AG10803 (cell line): Measurements from ENCODE around the gene SLC5A11.

ENCODE experiments used
- DNase-seq: peaks from one replicate; pipeline ENCODE4 v3.0.0; 2010; ENCODE audit warnings: low read depth
- H3K4me3 ChIP-seq: 2 replicates; pipeline ENCODE4 v1.5.1; 2011; ENCODE audit warnings: mild to moderate bottlenecking, low read length, control low read depth
- TF ChIP-seq, protein P1 (sequence below): conservative IDR thresholded peaks from 2 replicates; pipeline ENCODE4 v1.5.1; 2011; ENCODE audit warnings: mild to moderate bottlenecking, low read length, control low read depth, inconsistent platforms

The SLC5A11 gene

DNA sequence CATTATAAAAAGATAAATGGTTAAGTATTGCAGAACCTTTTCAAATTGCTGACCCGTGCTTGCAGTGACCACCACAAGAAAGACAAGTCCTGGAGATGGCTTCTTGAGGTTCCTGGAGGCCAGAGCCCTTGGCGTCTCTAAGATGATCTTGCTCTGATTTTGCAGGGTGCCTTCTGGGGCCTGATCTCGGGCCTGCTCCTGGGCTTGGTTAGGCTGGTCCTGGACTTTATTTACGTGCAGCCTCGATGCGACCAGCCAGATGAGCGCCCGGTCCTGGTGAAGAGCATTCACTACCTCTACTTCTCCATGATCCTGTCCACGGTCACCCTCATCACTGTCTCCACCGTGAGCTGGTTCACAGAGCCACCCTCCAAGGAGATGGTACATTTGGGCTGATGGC lies 63.0 kb downstream of the SLC5A11 start:
- no peak for DNase-seq
- no peak overlapping the region for H3K4me3 ChIP-seq
- TF ChIP-seq, protein P1, sequence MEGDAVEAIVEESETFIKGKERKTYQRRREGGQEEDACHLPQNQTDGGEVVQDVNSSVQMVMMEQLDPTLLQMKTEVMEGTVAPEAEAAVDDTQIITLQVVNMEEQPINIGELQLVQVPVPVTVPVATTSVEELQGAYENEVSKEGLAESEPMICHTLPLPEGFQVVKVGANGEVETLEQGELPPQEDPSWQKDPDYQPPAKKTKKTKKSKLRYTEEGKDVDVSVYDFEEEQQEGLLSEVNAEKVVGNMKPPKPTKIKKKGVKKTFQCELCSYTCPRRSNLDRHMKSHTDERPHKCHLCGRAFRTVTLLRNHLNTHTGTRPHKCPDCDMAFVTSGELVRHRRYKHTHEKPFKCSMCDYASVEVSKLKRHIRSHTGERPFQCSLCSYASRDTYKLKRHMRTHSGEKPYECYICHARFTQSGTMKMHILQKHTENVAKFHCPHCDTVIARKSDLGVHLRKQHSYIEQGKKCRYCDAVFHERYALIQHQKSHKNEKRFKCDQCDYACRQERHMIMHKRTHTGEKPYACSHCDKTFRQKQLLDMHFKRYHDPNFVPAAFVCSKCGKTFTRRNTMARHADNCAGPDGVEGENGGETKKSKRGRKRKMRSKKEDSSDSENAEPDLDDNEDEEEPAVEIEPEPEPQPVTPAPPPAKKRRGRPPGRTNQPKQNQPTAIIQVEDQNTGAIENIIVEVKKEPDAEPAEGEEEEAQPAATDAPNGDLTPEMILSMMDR, result no peak

DNA sequence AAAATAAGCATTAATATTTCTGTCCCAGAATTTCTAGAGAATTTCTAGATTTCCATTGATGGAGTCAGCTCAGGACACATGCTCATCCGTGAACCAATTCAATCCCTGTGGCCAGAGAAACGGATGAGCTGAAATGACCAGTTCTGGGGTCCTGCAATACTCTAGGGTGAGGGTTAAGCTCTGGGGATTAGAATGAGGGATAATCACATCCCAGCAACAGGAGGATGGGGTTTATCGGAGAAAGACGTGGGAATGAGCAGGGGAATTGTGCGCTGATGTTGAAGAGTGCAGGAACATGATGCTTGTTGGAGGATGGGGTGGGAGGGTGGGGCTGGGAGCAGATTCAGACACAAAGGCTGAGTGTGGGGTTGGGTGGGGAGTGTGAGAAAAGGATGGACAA lies 64.1 kb downstream of the SLC5A11 start:
- no peak overlapping the region for H3K4me3 ChIP-seq
- TF ChIP-seq, protein P1, result no peak
- no peak for DNase-seq

DNA sequence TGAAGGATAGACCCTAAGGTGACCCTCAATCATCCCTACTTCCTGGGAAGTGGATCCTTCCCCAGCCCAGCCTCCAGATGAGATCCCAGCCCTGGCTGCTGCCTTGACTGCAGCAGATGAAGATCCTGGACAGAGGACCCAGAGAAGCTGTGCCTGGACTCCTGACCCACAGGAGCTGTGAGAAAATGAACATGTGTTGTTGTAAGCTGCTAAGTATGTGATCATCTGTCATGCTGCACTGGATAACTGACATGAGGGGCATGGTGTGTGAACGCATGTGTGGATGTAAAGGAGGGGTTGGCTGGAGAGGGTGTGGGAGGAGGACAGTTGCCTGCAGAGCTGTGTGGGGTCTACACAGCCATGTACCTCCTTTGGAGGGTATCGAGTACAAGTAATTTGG lies 69.3 kb downstream of the SLC5A11 start:
- no peak overlapping the region for H3K4me3 ChIP-seq
- TF ChIP-seq, protein P1, result no peak
- no peak for DNase-seq

DNA sequence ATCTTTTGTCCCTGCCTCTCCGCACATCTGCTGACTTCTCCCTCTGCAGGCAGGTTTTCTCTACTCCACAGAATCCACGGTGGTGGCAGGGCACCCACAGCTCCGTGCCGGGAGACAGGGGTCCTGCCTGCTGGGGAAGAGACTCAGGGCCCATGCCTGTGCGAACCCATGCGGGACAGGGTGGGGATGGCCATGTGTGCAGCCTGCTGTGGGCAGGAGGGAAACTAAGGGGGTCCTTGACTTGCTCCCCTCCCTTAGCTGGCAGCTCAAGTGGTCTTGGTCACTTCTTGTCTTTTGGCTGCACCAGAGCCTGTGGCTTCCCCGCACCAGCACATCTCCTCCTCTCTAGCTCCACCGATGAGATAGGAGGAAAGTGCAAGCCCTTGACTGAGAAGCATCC lies 69.8 kb downstream of the SLC5A11 start:
- no peak overlapping the region for H3K4me3 ChIP-seq
- TF ChIP-seq, protein P1, result no peak
- DNase-seq, result no peak

DNA sequence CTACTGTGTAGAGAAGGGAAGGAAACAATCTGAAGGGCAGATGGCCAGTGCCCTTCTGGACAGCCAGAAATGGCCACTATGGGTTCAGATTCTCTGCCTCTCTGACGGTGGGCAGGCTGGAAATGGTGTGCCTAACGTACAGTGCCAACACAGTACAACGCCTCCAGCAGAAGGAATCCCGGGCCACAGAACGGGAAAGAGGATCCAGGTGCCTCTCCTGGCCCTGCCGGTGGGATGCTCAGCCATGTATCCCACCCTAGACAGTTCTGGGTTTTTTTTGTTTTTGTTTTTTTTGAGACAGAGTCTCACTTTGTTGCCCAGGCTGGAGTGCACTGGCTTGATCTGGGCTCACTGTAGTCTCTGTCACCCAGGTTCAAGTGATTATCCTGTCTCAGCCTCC lies 71.5 kb downstream of the SLC5A11 start:
- no peak for DNase-seq
- no peak overlapping the region for H3K4me3 ChIP-seq
- TF ChIP-seq, protein P1, result no peak

DNA sequence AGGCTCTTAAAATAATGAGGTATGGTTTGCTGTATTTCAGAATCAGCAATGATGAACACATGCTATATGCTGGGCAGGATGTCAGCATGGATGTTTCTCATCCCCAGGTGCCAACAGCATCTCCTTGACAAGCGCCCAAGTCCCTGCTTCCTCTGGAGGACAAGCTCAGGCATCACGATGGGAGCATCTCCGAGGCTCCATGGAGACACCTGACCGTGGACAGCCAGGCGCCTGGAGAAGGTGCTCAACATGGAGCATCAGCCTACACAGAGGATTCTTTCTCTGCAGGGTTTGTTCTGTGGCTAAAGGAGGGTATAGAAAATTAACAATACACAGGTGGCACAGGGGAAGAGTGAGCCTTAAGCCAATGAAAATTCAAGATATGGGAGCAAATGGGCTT lies 72.1 kb downstream of the SLC5A11 start:
- no peak overlapping the region for H3K4me3 ChIP-seq
- DNase-seq, result no peak
- TF ChIP-seq, protein P1, result no peak

DNA sequence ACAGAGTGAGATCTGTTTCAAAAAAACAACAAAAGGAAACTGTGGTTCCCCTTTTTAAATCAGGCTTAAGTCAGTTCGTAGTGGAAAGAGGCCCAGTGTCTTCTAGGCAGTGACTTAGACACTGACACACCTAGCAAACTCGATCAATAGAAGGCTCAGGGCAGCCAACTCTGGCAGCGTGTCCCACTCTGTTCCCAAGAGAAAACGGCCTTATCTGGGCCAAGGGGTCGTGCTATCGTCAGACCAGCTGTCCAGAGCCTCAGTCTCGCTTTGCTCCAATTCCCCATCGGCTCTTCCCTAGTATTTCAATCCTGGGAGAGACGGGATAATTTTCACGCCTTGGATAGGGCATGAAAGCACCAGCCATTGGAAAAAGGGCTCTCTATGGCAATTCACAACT lies 72.9 kb downstream of the SLC5A11 start:
- TF ChIP-seq, protein P1, result no peak
- no peak overlapping the region for H3K4me3 ChIP-seq
- DNase-seq, result no peak
